BJ (cell line): ENCODE measurements around the gene RNF212. TPM values are rescaled to one million over a fixed set of nuclear protein-coding genes. Genes with fewer than 3 reads are reported as not detected.

Experiments used
- CTCF ChIA-PET: fragments of 350-600 bp; formaldehyde crosslinking; extraction: SDS; loops from one replicate; lab custom pipeline; 2021; ENCODE audit warnings: antibody characterized with exemption, inconsistent platforms; lab: Yijun Ruan, JAX
- POLR2A ChIA-PET: fragments of 300-600 bp; sonication (Branson Sonifier 250); formaldehyde crosslinking; extraction: SDS; loops from one replicate; lab custom pipeline; 2021; ENCODE audit warnings: antibody characterized with exemption; lab: Charles Lee
- DNase-seq: peaks from one replicate; pipeline ENCODE4 v3.0.0-alpha.2; 2011; ENCODE audit warnings: low read depth
- H3K27me3 ChIP-seq: 2 replicates; pipeline ENCODE4 v1.6.0; 2011; ENCODE audit warnings: low read length; ENCODE audit not compliant: control insufficient read depth, insufficient read depth
- H3K36me3 ChIP-seq: 2 replicates; pipeline ENCODE4 v1.5.1; 2011; ENCODE audit warnings: low read length; ENCODE audit not compliant: control insufficient read depth, insufficient read depth
- H3K4me3 ChIP-seq: 2 replicates; pipeline ENCODE4 v1.5.1; 2011; ENCODE audit warnings: low read depth, mild to moderate bottlenecking, control low read depth, low read length
- CTCF ChIP-seq: IDR thresholded peaks from 2 replicates; pipeline ENCODE4 v1.5.1; 2011; ENCODE audit warnings: low read depth, mild to moderate bottlenecking, control low read depth, inconsistent platforms, low read length, moderate library complexity; ENCODE audit not compliant: insufficient read depth
- polyA plus RNA-seq: library from polyadenylated mRNA; depleted of rRNA; stranded (reverse); fragments of >200 nt; gene quantifications from 2 replicates; pipeline ENCODE4 v1.2.3, GENCODE V29; 2011

Gene RNF212
- polyA plus RNA-seq, 1 experiment: 2.9 TPM

GRCh38 chr4:1154126-1154522 is 40.8 kb upstream of the RNF212 start:
- no peak for DNase-seq
- ChIA-PET CTCF (interaction anchor here (0.9 kb wide), 1 partner anchor 200 kb away, joined by 5 read pairs; no protein-coding TSS in a partner anchor), POLR2A (no interaction called here)
- no peak for TF ChIP-seq CTCF
- peaks cover 7% of the 10 kb centered on the region for H3K27me3 ChIP-seq
- no peak overlapping the region for H3K4me3 ChIP-seq
- H3K36me3 ChIP-seq: no peaks in the 10 kb centered on the region

GRCh38 chr4:1153567-1154090 is 40.3 kb upstream of the RNF212 start:
- no peak for TF ChIP-seq CTCF
- Histone ChIP-seq H3K36me3 (no peaks in the 10 kb centered on the region), H3K4me3 (no peak overlapping the region), H3K27me3 (peaks cover 9% of the 10 kb centered on the region)
- ChIA-PET CTCF (interaction anchor here (0.9 kb wide), 1 partner anchor 201 kb away, joined by 5 read pairs; no protein-coding TSS in a partner anchor), POLR2A (no interaction called here)
- no peak for DNase-seq

GRCh38 chr4:1152290-1152689 is 38.9 kb upstream of the RNF212 start:
- TF ChIP-seq CTCF: no peak
- no peak for DNase-seq
- Histone ChIP-seq H3K27me3 (peaks cover 9% of the 10 kb centered on the region), H3K4me3 (no peak overlapping the region), H3K36me3 (no peaks in the 10 kb centered on the region)
- ChIA-PET CTCF (interaction anchor here (0.8 to 0.9 kb wide), 2 partner anchors 21 to 116 kb away, joined by 3 to 4 read pairs; no protein-coding TSS in a partner anchor), POLR2A (no interaction called here)

- no peaks in the 10 kb centered on the region for H3K36me3 ChIP-seq
- TF ChIP-seq CTCF: no peak
- ChIA-PET POLR2A (no interaction called here), CTCF (interaction anchor here (0.6 to 1.4 kb wide), 3 partner anchors 12 to 117 kb away, joined by 4 to 5 read pairs (median 5); no protein-coding TSS in a partner anchor)
- no peak for DNase-seq
- peaks cover 9% of the 10 kb centered on the region for H3K27me3 ChIP-seq
- no peak overlapping the region for H3K4me3 ChIP-seq
Measured at GRCh38 chr4:1151541-1151940, 38.2 kb upstream of the RNF212 start.

GRCh38 chr4:1150875-1151274 is 37.5 kb upstream of the RNF212 start:
- Histone ChIP-seq H3K27me3 (peaks cover 9% of the 10 kb centered on the region), H3K4me3 (no peak overlapping the region), H3K36me3 (no peaks in the 10 kb centered on the region)
- TF ChIP-seq CTCF: no peak
- DNase-seq: no peak
- POLR2A ChIA-PET: no interaction called here
- CTCF ChIA-PET: interaction anchor here (1.4 kb wide), 1 partner anchor 12 kb away, joined by 5 read pairs; no protein-coding TSS in a partner anchor
